ENCODE measurements around the gene TGDS.
"Not testable (repeated sequence)": the region's sequence is repeated elsewhere in the genome, so short reads cannot be mapped to it uniquely, and the experiment has no call there.

Gene TGDS

GRCh38 chr13:94595950-94596574, at the start of gene TGDS:
TGDS (minus strand) TSS chr13:94596152; CDS start chr13:94596136, 16 bp downstream.
- peak within 1 kb of the TSS; percentile 90 for H3K4me3 ChIP-seq (ENCODE audit: low read length)
- TF ChIP-seq ZNF274 (IDR thresholded peaks at IDR 0.05; ENCODE audit: low read depth, low read length), result no peak

- H3K4me3 ChIP-seq (ENCODE audit: low read length), result no peak overlapping the region
- TF ChIP-seq ZNF274 (IDR thresholded peaks at IDR 0.05; ENCODE audit: low read depth, low read length), result no peak
Observed at GRCh38 chr13:94641409-94641941, 45.5 kb upstream of the TGDS start.

GRCh38 chr13:94640721-94641120, 44.8 kb upstream of the TGDS start:
- no peak for TF ChIP-seq ZNF274 (IDR thresholded peaks at IDR 0.05; ENCODE audit: low read depth, low read length)
- H3K4me3 ChIP-seq (ENCODE audit: low read length), result no peak overlapping the region

- H3K4me3 ChIP-seq (ENCODE audit: low read length), result not testable (repeated sequence)
Observed at GRCh38 chr13:94637677-94638076, 41.7 kb upstream of the TGDS start.

GRCh38 chr13:94636942-94637578, 41.1 kb upstream of the TGDS start:
- no peak for TF ChIP-seq ZNF274 (IDR thresholded peaks at IDR 0.05; ENCODE audit: low read depth, low read length)
- no peak overlapping the region for H3K4me3 ChIP-seq (ENCODE audit: low read length)

GRCh38 chr13:94636096-94636495, 40.1 kb upstream of the TGDS start:
- not testable (repeated sequence) for H3K4me3 ChIP-seq (ENCODE audit: low read length)

GRCh38 chr13:94632226-94632980, 36.5 kb upstream of the TGDS start:
- TF ChIP-seq ZNF274 (IDR thresholded peaks at IDR 0.05; ENCODE audit: low read depth, low read length), result no peak
- no peak overlapping the region for H3K4me3 ChIP-seq (ENCODE audit: low read length)

DNA sequence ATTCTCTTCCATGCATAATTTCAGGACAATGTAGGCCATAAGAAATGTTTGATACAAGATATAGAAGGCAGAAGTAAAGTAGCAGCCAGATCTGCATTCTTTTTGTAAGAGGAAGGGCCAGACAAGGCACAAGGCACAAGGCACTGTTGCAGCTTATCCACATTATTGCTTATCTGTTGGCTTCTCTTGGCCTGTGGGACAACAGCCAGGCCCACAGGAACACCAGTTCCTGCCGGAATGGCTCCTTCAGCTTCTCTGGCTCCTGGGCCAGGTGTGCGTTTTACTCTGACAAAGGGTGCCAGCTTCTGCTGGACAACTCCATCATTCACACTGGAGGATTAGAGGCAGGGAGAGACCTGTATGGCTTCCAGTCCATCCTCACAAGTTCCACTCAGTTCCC, 34.9 kb upstream of the TGDS start:
- no peak for TF ChIP-seq ZNF274 (IDR thresholded peaks at IDR 0.05; ENCODE audit: low read depth, low read length)
- no peak overlapping the region for H3K4me3 ChIP-seq (ENCODE audit: low read length)

DNA sequence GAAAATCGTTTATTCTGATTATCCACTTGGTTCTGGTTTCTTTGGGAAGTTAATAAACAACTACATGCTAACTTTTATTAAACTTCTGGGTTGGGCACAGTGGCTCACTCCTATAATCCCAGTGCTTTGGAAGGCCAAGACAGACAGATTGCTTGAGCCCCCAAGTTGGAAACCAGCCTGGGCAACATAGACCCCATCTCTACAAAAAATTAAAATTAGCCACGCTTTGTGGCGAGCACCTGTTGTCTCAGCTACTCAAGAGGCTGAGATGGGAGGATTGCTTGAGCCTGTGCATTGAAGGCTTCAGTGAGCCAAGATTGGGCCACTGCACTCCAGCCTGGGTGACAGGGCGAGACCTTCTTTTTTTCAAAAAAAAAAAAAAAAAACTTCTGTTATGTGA, 27.4 kb upstream of the TGDS start:
- H3K4me3 ChIP-seq (ENCODE audit: low read length), result no peak overlapping the region
- TF ChIP-seq ZNF274 (IDR thresholded peaks at IDR 0.05; ENCODE audit: low read depth, low read length), result no peak

GRCh38 chr13:94622344-94622743, 26.4 kb upstream of the TGDS start:
- no peak for TF ChIP-seq ZNF274 (IDR thresholded peaks at IDR 0.05; ENCODE audit: low read depth, low read length)

DNA sequence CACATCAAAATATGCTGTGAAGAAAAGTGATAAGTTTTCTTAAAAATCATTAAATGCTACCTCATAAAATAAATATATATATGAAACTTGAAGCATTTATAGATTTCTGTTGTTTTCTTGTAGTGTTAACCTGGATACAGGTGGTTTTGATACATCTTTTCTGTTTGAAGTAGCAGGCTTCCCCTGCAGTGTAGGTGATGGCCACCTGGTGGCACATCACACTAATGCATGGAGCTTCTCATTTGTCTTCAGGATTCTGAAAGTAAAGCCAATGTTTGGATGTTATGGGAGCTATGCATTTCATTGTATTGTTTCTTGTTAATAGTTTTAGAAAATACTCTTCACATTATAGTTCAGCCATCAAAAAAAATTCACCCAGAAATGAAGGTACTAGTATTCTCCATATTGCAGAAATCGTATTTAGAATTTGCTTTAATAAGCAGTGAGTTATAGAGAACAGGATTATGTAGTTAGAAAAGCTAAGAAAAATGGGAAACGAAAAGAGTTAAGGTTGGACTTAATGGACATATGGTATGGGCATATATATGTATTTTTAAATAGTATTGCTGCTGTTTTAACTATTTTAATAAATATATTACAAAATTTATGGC, 24.4 kb upstream of the TGDS start:
- H3K4me3 ChIP-seq (ENCODE audit: low read length), result no peak overlapping the region
- no peak for TF ChIP-seq ZNF274 (IDR thresholded peaks at IDR 0.05; ENCODE audit: low read depth, low read length)

More at GRCh38 chr13:94622344-94622743, 26.4 kb upstream of the TGDS start:
- no peak overlapping the region for H3K4me3 ChIP-seq (ENCODE audit: low read length)

GRCh38 chr13:94617389-94618000, 21.5 kb upstream of the TGDS start:
- no peak for TF ChIP-seq ZNF274 (IDR thresholded peaks at IDR 0.05; ENCODE audit: low read depth, low read length)
- no peak overlapping the region for H3K4me3 ChIP-seq (ENCODE audit: low read length)

DNA sequence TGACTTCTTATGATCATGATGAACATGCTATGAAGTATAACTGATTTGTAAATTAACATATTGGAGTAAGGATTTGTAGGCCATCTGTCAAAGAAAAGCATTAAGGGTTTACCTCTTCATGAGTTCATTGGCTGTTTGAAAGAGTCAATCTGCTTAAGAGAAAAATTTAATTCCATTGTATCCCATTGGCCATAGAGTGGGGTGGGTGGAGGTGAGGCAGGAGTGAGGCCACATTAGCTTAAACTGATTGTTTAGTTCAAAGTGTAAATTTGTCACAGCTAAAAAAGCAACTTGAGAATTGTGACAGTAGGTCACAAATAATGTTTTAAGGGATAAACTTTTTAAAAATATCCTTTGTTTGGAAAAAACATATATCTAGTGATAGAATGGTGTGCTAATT, 17.1 kb upstream of the TGDS start:
- no peak overlapping the region for H3K4me3 ChIP-seq (ENCODE audit: low read length)

DNA sequence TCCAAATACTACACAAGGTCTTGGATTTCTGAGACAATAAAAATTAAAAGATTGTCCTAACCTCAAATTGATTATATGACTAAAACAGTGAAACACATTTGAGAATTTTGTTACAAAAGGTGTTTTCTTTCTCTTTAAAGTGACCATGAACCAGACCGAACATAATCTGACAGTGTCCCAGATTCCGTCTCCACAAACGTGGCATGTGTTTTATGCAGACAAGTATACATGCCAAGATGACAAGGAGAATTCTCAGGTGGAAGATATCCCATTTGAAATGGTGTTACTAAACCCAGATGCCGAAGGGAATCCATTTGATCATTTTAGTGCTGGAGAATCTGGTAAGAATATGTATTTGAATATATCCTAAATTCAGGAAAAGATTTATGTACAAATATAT, 16.1 kb upstream of the TGDS start:
- TF ChIP-seq ZNF274 (IDR thresholded peaks at IDR 0.05; ENCODE audit: low read depth, low read length), result no peak
- H3K4me3 ChIP-seq (ENCODE audit: low read length), result no peak overlapping the region

More for the DNA sequence above, 17.1 kb upstream of the TGDS start:
- TF ChIP-seq ZNF274 (IDR thresholded peaks at IDR 0.05; ENCODE audit: low read depth, low read length), result no peak
